NCI-H524 treated with DMSO at 0.1 percent for 48 hours (cell line): Measurements from ENCODE around the gene IPO8.
A peak's percentile ranks its signal among the peaks of the same experiment; 100 is the strongest.
"Not testable (repeated sequence)": the region's sequence is repeated elsewhere in the genome, so short reads cannot be mapped to it uniquely, and the experiment has no call there.

Experiments used
- DNase-seq: peaks from one replicate; lab custom pipeline; 2025; lab: John Stamatoyannopoulos, UW

IPO8 gene

DNA sequence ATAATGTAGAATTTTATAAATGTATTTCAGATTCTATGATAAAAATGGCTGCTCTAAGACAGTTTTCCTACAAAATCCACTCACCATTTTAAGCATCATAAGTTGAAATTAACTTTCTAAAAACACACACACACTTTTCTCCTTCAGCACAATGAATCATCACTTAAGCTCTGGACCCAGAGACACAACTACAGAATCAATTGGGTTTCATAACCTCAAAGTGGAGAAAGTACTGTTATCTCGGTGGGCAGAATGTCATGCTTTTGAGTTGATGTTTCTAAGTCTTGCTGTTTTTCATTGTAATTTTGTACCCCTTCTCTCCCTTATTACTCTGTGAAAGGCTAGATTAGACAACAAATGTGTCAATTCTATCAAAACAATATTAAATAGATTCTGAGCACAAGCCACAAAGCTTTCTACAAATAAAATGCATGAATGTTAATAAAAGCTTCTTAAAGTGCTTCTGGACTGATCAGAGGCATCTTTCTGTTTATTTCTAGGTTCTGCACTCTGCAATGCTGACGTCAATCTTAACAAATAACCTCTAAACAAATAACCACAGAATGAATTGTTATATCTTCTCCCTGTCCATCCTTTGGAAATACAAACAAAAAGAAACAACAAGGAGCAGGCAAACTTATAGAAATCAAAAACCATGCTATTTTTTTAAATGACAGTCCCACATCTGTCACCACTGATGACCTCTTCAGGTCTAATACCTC is 8.2 kb downstream of the IPO8 start:
- no peak for DNase-seq

DNA sequence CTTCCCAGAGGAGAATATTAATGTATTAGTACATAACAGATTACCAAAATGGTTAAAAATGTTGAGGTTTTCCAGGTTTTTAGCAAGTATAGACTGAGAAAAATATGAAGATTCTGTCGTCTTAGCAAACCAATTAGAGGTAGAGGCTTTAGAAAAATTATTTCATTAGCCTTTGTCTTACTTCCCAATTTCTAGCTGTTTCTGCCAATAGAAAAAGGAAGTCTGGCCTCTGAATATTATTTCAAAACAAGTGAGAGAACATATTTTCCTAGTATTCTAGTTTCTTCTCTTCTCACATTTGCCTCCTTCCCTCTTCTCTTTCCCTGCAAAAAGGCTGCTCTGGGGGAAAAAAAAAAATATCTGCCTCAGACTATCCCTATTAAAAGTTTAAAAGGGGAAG is 16.4 kb downstream of the IPO8 start:
- no peak for DNase-seq

DNA sequence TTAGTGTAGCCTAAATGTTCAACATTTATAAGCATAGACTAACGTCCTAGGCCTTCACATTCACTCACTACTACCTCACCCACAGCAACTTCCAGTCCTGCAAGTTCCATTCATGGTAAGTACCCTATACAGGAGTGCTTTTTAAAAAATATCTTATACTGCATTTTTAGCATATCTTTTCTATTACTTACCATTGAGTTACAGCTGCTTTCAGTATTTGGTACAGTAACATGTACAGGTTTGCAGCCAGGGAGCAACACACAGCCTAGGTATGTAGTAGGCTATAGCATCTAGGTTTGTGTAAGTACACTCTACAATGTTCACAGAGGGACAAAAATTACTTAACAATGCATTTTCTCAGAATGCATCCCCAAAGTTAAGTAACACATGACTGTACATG is 17.4 kb downstream of the IPO8 start:
- no peak for DNase-seq

DNA sequence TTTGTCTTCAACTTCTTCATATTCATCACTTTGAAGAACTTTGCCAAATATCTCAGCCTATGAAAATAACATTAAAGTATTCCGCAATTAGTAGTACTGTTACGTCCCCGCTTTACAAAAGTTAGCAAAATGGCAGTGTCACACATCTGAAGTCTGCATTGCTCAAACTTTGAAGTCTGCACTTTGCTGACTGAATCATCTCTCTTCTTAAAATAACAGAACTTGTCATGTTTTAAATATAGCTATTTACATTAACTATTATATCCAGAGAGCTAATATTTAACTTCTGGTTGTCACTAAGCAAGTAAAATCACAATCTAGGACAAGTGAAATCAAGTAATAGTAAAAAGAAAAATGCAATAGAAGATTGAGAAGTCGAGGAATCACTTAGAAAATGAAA is 34.5 kb downstream of the IPO8 start:
- DNase-seq: no peak

DNA sequence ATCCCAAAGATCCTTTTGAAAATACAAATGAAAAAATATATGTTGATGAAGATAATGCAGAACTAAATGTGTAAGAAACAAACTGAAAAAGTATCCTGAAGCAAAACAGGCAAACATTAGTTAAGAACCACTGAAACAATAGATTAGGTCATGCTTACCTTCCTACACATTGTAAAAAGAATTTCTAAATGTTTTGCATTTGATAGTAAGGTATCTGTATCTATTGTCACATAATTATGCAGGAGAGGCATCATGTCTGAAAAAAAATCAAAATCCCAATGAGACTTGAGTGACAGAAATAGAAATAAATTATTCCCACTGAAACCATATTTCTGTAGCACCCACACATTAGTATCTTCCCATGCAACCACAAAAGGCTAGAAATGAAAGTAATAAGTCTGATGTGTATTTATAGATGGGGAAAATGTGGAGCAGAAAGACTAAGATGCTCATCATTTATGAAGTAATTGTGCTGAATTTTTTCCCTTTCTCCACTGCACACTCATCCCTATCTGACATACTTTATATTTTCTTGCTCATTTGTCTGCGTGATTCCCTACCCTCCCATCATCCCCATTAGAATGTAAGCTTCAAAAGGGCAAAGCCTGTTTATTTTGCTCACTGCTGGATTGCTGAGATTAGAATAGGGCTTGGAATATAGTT is 43.5 kb downstream of the IPO8 start:
- DNase-seq: no peak

DNA sequence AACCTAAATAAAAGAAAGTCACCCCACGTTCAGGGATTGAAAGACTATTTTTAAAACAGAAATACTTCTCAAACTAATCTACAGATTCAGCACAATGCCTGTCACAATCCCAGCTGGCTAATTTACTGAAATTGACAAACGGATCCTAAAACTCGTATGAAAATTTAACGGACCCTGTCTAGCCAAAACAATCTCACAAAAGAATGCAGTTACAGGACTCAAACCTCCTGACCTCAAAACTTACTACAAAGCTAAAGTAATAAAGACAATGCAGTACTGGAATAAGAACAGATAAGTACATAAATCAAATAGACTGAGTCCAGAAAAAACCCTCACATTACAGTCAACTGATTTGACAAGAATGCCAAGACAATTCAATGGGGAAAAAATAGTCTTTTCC is 48.8 kb downstream of the IPO8 start:
- DNase-seq: no peak

DNA sequence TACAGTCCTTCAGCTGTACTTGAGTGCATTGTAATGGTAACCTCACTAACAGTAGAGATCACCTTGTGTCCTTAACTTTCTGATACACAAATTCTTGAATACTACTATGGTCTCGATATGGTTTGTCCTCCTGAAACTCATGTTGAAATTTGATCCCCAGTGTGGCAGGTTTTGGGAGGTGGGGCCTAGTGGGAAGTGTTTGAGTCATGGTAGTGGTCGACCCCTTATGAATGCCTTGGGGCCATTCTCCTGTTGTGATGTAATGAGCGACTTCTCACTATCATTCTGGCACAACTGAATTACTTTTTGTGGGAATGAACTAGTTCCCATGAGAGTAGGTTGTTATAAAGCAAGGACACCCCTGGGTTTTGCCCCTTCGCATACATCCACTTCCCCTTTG is 52.3 kb downstream of the IPO8 start:
- no peak for DNase-seq

DNA sequence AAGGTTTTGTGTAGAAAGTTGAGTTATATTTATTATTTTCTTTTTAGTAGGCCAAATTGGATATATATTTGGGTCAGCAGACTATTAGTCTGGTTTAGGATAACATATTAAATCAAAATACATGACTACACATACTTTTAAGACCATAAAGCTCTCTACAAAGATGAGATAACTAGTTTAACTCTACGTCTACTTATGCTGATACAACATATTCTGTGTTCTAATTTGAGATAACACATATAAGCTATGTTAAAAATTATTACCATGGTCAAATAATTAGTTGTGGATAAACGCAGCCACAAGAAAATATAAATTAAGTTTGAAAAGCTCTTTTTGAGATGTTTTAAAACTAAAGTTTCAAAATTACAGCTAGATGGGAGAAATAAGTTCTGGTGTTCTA is 55.3 kb downstream of the IPO8 start:
- DNase-seq: no peak

DNA sequence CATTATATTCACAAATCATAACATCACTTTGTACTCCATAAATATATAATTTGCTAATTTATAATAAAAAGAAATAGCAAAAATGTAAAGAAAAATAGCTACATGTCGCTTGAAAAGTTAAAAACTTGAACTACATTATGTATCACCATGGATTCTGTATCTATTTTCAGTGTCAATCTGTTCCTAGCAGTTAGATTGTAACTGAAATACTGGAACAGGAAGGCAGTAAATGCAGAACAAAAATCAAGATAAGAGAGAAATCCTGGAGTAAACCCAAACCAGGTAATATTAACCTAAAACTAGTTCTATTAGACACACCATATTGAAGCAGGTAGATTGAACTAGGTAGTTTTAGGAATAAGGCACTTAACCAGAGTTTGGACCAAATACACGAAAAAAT is 60.3 kb downstream of the IPO8 start:
- DNase-seq: no peak

DNA sequence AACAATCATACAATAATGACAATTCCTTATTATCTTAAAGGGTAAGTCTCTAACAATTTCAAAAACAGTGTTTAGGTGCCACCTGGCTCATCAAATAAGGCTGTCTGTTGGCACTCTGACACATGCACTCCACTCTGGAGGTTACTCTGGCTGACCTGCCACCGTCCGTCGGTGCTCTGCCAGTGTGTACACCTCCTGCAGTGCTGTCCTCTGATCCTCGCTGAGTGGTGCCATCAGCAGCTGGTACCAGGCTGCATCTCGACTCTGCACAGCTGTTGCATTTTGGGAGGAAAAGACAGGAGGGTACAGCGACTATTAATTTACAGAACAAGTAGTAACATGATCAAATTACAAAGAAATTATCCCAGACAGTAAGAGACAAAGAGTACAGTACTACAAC is 63.9 kb downstream of the IPO8 start:
- DNase-seq: peak; percentile 97

DNA sequence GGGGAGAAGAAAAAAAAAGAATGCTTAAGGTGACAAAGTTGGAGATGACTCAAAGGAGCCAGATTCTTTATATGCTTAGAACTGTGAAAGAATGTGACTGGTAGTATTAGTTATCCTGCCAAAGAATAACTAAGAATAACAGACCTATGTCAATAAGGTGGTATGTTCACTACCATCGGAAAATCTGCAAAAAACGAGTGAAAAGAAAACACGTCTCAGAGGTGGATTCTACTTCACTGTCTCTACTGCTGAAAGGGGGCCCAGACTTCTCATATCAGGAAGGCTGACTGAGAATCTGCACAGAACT is 64.7 kb downstream of the IPO8 start:
- DNase-seq: no peak

DNA sequence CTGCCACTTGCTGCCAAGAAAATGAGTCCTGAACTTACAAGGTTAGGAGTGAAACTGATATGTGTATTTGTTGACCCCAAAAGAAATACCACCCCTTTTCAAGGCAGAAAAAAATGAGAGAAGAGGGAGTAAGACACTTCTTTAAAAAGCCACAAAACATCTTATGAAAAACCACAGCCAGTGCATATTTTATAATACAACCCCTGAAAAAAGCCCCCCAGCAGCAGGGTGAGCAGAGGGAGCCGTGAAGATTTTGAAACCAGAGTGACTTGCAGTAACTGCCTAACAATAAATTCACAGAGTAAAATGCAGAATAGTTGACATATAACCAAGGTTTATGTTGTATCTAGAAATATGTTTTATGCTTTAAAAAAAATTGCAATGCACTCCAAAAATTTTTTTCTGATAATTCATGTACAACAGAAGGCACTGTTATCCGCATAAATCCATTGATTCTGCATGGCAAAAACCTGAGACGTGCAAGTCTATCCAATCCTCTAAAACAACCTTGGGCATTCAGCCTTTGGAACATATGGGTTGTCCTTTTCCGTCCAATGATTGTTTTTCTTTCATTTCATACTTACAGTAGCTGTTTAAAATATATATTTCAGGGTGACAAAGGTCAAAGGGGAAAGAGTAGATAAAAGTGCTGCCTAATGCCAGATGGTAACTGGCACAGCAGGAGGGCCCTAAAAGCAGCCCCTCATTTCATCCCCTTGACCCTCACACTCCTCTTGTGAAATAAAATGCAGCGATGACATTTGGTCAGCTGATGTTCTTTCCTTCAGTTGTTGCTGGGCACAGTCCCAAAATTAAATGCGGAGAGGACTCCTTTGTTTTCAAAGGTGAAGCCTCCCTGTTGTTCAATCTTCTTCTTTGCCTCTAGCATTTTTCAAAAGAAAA is 65.3 kb downstream of the IPO8 start:
- DNase-seq: no peak

DNA sequence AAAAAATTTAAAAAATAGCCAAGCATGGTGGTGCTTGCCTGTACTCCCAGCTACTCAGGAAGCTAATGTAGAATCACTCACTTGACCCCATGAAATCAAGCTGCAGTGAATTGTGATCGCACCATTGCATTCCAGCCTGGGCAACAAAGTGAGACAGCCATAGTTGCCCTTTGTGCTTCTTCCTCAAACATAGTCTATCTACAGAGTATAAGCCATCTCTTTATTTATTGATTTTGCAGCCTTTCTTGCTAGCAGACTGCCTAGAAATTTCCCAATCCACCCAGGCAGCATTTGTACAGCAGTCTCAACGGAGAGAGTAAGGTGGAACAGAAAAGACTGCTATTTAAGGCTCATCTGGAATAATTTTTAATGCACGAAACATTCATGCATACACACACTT is 68.8 kb downstream of the IPO8 start:
- DNase-seq: no peak

DNA sequence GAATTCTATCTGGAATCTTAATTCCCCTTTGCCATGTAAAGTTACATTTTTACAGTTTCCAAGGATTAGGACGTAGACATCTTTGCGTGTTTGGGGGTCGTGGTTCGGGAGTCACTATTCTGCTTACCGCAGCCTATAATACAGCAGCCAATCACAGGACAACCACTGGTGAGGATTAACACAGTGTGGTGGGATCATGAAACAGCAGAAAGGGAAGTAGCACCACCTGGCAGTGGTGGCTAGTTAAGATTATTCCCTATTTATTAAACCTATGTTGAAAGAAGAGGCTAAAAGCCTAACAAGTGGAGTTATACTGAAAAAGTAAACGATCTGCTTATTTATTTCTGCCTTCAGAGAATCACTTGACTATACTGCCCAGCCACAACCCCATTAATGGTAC is 71.7 kb downstream of the IPO8 start:
- peak; percentile 13 for DNase-seq

DNA sequence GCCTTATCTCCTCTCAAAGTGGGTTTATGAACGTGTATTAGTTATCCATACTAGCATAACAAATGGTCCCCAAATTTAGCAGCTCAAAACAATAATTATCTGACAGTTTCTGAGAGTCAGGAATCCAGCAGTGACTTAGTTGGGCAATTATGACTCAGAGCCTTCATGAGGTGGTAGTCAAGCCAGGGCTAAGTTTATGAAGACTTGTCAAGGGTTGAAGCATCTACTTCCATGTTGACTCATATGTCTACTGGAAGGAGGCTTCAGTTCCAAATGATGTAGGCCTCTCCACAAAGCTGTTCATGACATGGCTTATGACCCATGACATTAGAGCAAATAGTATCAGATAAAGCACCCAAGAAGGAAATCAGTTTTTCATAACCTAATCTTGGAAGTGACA is 73.2 kb downstream of the IPO8 start:
- no peak for DNase-seq

DNA sequence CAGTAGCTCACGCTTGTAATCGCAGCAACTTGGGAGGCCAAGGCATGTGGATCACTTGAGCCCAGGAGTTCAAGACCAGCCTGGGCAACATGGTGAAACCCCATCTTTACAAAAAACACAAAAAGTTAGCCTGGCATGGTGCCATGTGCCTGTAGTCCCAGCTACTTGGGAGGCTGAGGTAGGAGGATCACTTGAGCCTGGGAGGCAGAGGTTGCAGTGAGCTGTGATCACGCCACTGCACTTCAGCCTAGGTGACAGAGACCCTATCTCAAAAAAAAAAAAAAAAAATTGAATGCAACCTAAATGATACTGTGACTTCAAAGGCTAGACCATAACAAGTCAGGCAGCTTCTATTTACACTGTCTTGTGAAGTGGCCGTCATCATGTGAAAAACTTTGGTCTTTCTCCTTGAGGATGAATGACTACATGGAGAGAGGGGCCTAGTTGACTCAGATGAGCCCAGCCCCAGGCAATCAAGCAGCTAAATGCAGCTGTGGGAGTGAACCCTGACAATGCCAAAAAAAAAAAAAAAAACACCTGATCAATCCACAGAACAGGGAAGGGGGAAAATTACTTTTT is 73.9 kb downstream of the IPO8 start:
- not testable (repeated sequence) for DNase-seq

DNA sequence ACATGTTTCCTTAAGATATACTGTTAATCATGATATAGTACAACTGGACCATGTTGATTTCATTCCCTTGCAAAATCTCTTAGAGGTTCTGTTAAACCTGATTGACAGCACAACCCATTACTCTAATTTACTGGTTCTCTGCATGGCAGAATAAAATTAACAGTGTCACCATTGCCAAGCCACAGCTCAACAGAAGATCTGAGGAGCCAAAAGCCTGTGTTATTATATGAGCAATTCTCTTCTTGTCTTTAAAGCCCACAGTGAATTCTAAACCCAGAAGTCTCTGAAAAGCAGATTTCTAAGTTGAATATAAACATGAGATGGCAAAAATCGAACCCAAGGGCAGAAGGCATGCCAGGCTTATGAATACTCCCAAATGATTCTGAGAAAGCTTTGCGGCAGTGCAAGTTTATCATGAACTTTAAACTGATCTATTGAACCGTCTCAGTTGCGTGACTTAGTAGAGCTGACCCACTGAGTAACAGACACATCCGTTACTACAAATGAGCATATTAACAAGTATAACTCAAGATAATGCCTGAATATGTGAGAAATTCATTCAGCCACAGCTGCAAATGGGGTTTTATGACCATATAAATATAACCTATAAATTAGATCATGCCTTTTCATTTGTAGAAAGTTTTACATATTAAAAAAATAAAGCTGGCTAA is 78.2 kb downstream of the IPO8 start:
- DNase-seq: no peak

DNA sequence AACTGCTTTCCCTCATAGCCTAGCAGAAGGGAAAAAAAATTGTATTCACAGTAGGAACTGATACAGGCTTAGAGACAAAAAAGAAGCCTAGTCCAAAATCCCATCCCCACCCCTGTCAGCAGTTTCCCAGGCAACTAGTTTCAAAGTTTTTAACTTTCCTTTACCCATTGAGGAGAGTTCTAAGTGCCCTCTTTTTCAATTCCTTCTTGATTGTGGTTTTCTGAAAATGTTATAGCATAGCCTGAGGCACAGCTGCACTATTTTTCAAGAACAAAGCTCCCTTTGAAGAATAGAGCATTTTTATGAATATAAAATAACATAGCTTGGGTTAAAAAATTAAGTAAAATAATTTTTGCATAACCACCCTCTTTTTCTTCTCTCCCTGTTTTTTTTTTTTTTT is 81.6 kb downstream of the IPO8 start:
- no peak for DNase-seq

DNA sequence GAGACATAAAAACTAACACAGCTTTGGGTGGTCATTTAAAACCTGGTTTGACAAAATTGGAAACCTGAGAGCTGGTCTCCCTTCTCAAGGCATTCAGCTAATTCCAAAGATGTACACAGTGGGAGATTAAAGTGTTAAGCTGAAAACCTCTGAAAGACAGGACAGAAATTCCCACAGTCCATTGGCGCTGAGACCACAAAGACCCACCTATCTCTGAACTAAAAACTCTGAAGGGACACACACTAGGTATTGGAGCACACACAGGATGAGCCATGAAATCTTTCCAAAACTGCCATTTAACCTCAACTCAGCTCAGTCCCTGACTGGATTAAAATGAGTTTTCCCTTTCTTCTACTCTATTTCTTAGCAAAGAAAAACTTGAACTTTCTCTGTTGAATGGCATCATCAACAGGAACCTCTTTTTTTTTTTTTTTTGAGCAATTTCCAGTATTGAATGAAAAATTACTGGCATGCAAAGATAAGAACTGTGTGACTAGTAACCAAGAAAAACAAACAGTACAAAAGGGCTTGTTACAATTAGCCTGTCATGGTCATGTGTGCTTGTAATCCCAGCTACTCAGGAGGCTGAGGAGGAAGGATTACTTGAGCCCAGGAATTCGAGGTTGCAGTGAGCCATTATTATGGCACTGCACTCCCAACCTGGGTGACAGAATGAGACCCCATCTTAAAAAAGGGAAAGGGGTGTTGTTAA is 82.4 kb downstream of the IPO8 start:
- no peak for DNase-seq

DNA sequence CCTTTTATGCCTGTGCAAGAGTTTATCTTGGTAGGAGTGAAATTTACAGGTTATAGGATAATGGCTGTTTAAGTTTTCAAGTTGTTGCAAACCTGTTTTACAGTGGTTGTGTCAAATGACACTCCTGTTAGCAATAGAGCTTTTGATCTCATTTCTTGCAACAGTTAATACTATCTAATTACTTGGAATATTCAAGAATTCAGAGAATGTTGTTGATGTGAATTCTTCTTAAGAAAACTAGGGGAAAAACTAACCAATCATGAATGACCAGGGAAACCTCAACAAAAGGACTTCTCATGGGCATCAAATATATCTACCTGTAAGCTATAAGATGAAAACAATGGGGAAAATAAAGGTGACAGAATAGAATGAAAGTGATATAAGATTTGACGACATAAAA is 85.0 kb downstream of the IPO8 start:
- no peak for DNase-seq

DNA sequence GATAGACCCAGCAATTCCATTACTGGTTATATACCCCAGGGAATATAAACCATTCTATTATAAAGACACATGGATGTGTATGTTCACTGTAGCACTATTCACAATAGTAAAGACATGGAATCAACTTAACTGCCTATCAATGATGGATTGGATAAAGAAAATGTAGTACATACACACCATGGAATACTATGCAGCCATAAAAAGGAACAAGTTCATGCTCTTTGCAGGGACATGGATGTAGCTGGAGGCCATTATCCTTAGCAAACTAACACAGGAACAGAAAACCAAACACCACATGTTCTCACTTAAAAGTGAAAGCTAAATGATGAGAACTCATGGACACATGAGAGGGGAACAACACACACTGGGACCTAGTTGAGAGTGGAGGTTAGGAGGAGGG is 85.8 kb downstream of the IPO8 start:
- not testable (repeated sequence) for DNase-seq

DNA sequence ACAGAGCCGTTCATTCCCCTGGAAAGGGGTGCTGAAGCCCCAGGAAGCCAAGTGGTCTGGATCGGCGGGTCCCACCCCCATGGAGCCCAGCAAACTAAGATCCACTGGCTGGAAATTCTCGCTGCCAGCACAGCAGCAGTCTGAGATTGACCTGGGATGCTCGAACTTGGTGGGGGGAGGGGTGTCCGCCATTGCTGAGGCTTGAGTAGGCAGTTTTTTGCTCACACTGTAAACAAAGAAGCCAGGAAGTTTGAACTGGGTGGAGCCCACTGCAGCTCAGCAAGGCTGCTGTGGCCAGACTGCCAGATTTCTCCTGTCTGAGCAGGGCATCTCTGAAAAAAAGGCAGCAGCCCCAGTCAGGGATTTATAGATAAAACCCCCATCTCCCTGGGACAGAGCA is 91.4 kb downstream of the IPO8 start:
- DNase-seq: not testable (repeated sequence)
